Caco-2 (cell line): ENCODE data around the gene BSPRY. TPM values are rescaled to one million over a fixed set of nuclear protein-coding genes. Genes with fewer than 3 reads are reported as not detected.
"Not testable (repeated sequence)": the region's sequence is repeated elsewhere in the genome, so short reads cannot be mapped to it uniquely, and the experiment has no call there.

Experiments used
- BruUV-seq: library from RNA; stranded (reverse); fragments of 400-500 nt; replicated peaks from 2 replicates; lab custom pipeline; 2021; lab: Mats Ljungman, UMichigan
- CTCF ChIA-PET: fragments of 300-600 bp; sonication (Branson Sonifier 250); formaldehyde crosslinking; loops from one replicate; lab custom pipeline; 2022; ENCODE audit warnings: antibody characterized with exemption; lab: Charles Lee
- POLR2A ChIA-PET: fragments of 300-600 bp; sonication (Branson Sonifier 250); formaldehyde crosslinking; loops from one replicate; lab custom pipeline; 2022; ENCODE audit warnings: antibody characterized with exemption; lab: Charles Lee
- DNase-seq, 2 experiments: peaks; one replicate each; pipeline versions ENCODE4 v3.0.0 to v3.0.0-alpha.2; 2020 to 2022
- H3K27me3 ChIP-seq: replicated peaks from 2 replicates; pipeline ENCODE4 v1.6.0; 2011; ENCODE audit warnings: low read length; ENCODE audit not compliant: control insufficient read depth, insufficient read depth
- H3K36me3 ChIP-seq: 2 replicates; pipeline ENCODE4 v1.5.1; 2011; ENCODE audit warnings: low read length; ENCODE audit not compliant: control insufficient read depth, insufficient read depth
- H3K4me1 ChIP-seq: fragments of 250-450 bp; sonication (Bioruptor Pico); 2 replicates; pipeline ENCODE4 v1.5.1; 2020; ENCODE audit warnings: mild to moderate bottlenecking
- H3K4me3 ChIP-seq: 2 replicates; pipeline ENCODE4 v1.5.1; 2011; ENCODE audit warnings: low read depth, mild to moderate bottlenecking, control low read depth, low read length
- H3K9me3 ChIP-seq: fragments of 250-450 bp; sonication (Bioruptor Pico); 2 replicates; pipeline ENCODE4 v1.5.1; 2020; ENCODE audit warnings: mild to moderate bottlenecking, moderate library complexity
- H3K27ac Mint-ChIP-seq: one replicate; pipeline ENCODE4 v1.8.0; 2022; ENCODE audit warnings: mixed read lengths; ENCODE audit not compliant: unreplicated experiment
- H3K27me3 Mint-ChIP-seq: one replicate; pipeline ENCODE4 v1.8.0; 2022; ENCODE audit warnings: mixed read lengths; ENCODE audit not compliant: insufficient read depth, unreplicated experiment
- H3K36me3 Mint-ChIP-seq: one replicate; pipeline ENCODE4 v1.8.0; 2022; ENCODE audit warnings: mild to moderate bottlenecking, mixed read lengths; ENCODE audit not compliant: insufficient read depth, unreplicated experiment
- H3K4me1 Mint-ChIP-seq: one replicate; pipeline ENCODE4 v1.8.0; 2022; ENCODE audit warnings: low read depth, mixed read lengths; ENCODE audit not compliant: unreplicated experiment
- H3K4me3 Mint-ChIP-seq: one replicate; pipeline ENCODE4 v1.8.0; 2022; ENCODE audit warnings: mild to moderate bottlenecking, moderate library complexity, mixed read lengths; ENCODE audit not compliant: unreplicated experiment
- H3K9me3 Mint-ChIP-seq: one replicate; pipeline ENCODE4 v1.8.0; 2022; ENCODE audit warnings: mixed read lengths; ENCODE audit not compliant: unreplicated experiment
- intact Hi-C: fragments of 100-400 bp; cut with micrococcal nuclease; formaldehyde crosslinking; loops from one replicate; pipeline ENCODE4 v1.10.0; 2022; ENCODE audit not compliant: unreplicated experiment
- total RNA-seq: library from RNA; stranded (reverse); gene quantifications from 2 replicates; pipeline ENCODE4 v1.2.3, GENCODE V29; 2022
- TF ChIP-seq, protein P1 (sequence below), 2 experiments: fragments of 200-600 bp in 1 of 2; IDR thresholded peaks; 1 replicate in 1 of 2; 2 replicates in 1 of 2; pipeline versions ENCODE4 v1.5.1 to v1.8.0; 2011 to 2022; ENCODE audit warnings: antibody characterized with exemption in 1 of 2, control low read depth in 1 of 2, inconsistent platforms in 1 of 2, low read depth in 1 of 2, low read length in 1 of 2, mild to moderate bottlenecking in 1 of 2, moderate library complexity in 1 of 2; ENCODE audit not compliant: insufficient read depth in 1 of 2, severe bottlenecking in 1 of 2, unreplicated experiment in 1 of 2

BSPRY gene
- total RNA-seq, 1 experiment from 2014 or later = 14.7 TPM

DNA sequence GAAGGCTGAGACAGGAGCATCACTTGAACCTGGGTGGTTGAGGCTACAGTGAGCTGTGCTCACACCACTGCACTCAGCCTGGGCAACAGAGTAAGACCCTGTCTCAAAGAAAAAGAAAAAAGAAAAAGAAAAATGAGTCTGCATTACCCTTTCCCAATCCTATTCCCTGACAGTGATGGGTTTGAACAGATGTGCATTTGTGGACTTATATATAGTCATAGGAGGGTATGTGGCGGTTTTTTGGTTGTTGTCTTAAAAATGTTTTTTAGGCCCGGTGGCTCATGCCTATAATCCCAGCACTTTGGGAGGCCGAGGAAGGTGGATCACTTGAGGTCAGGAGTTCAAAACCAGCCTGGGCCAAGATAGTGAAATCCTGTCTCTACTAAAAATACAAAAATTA lies 14.0 kb downstream of the BSPRY start:
- ChIA-PET POLR2A (no interaction called here), CTCF (interaction anchor here (1.1 kb wide), 1 partner anchor 40 kb away, joined by 3 read pairs; no protein-coding TSS in a partner anchor)
- DNase-seq = no peak
- Histone ChIP-seq H3K27me3 (no peaks in the 10 kb centered on the region), H3K4me3 (no peak overlapping the region), H3K4me1 (no peaks in the 10 kb centered on the region), H3K36me3 (no peaks in the 10 kb centered on the region), H3K9me3 (no peaks in the 10 kb centered on the region)
- Mint-ChIP-seq H3K9me3 (no peaks in the 10 kb centered on the region), H3K4me1 (no peaks in the 10 kb centered on the region), H3K36me3 (no peaks in the 10 kb centered on the region), H3K27me3 (no peaks in the 10 kb centered on the region), H3K27ac (no peak overlapping the region), H3K4me3 (no peak overlapping the region)
- TF ChIP-seq, protein P1, sequence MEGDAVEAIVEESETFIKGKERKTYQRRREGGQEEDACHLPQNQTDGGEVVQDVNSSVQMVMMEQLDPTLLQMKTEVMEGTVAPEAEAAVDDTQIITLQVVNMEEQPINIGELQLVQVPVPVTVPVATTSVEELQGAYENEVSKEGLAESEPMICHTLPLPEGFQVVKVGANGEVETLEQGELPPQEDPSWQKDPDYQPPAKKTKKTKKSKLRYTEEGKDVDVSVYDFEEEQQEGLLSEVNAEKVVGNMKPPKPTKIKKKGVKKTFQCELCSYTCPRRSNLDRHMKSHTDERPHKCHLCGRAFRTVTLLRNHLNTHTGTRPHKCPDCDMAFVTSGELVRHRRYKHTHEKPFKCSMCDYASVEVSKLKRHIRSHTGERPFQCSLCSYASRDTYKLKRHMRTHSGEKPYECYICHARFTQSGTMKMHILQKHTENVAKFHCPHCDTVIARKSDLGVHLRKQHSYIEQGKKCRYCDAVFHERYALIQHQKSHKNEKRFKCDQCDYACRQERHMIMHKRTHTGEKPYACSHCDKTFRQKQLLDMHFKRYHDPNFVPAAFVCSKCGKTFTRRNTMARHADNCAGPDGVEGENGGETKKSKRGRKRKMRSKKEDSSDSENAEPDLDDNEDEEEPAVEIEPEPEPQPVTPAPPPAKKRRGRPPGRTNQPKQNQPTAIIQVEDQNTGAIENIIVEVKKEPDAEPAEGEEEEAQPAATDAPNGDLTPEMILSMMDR (IDR thresholded peaks at IDR 0.05; ENCODE audit: insufficient read depth in 1 of 2, low read depth in 1 of 2, low read length in 1 of 2, severe bottlenecking in 1 of 2, unreplicated experiment in 1 of 2) = no peak
- intact Hi-C loops = no loop called here
- no TSS peak for BruUV-seq

- H3K4me1 Mint-ChIP-seq = no peaks in the 10 kb centered on the region
- no peak overlapping the region for H3K27ac Mint-ChIP-seq
- H3K36me3 Mint-ChIP-seq = no peaks in the 10 kb centered on the region
- H3K9me3 Mint-ChIP-seq = no peaks in the 10 kb centered on the region
- CTCF ChIA-PET = no interaction called here
- TF ChIP-seq, protein P1 (IDR thresholded peaks at IDR 0.05; ENCODE audit: insufficient read depth in 1 of 2, low read depth in 1 of 2, low read length in 1 of 2, severe bottlenecking in 1 of 2, unreplicated experiment in 1 of 2) = no peak
- H3K4me3 Mint-ChIP-seq = no peak overlapping the region
- Histone ChIP-seq H3K9me3 (no peaks in the 10 kb centered on the region), H3K4me1 (no peaks in the 10 kb centered on the region), H3K36me3 (no peaks in the 10 kb centered on the region), H3K27me3 (no peaks in the 10 kb centered on the region), H3K4me3 (no peak overlapping the region)
- no peak for DNase-seq
- no peaks in the 10 kb centered on the region for H3K27me3 Mint-ChIP-seq
- intact Hi-C loops = no loop called here
- POLR2A ChIA-PET = interaction anchor here (0.6 kb wide), 1 partner anchor 54 kb away, joined by 5 read pairs; no protein-coding TSS in a partner anchor
- no TSS peak for BruUV-seq
These were observed 15.6 kb downstream of the BSPRY start for GRCh38 chr9:113364951-113365350.

DNA sequence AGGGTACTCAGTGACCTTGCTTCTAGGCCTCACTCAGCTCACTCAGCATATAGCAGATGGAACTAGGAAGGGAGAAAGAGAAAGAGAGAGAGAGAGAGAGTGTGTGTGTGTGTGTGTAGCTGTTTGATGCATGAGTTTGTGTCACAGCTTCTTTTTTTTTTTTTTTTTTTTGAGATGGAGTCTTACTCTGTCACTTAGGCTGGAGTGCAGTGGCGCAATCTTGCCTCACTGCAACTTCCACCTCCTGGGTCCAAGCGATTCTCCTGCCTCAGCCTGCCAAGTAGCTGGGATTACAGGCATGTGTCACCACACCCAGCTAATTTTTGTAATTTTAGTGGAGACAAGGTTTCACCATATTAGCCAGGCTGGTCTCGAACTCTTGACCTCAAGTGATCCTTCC lies 16.3 kb downstream of the BSPRY start:
- POLR2A ChIA-PET = interaction anchor here (0.6 kb wide), 1 partner anchor 53 kb away, joined by 5 read pairs; no protein-coding TSS in a partner anchor
- H3K4me1 Mint-ChIP-seq, H3K27me3 Mint-ChIP-seq, H3K27me3 ChIP-seq, CTCF ChIA-PET, H3K9me3 ChIP-seq, H3K4me3 Mint-ChIP-seq, H3K36me3 Mint-ChIP-seq, BruUV-seq, intact Hi-C loops, DNase-seq, H3K9me3 Mint-ChIP-seq, H3K27ac Mint-ChIP-seq, H3K36me3 ChIP-seq, H3K4me3 ChIP-seq, H3K4me1 ChIP-seq: not testable (repeated sequence)
